Spinal cord (tissue), 10 donors: Measurements from ENCODE around the gene ZMAT3. TPM values are rescaled to one million over a fixed set of nuclear protein-coding genes. Genes with fewer than 3 reads are reported as not detected.

Source experiments
- DNase-seq, 6 donors: peaks; one replicate each; pipeline versions ENCODE4 v3.0.0 to v3.0.0-alpha.2; 2013 to 2015; ENCODE audit warnings: low spot score in 6 of 6, low read depth in 4 of 6
- H3K27ac ChIP-seq: one replicate; pipeline ENCODE4 v1.5.1; 2013; ENCODE audit warnings: low read depth, low read length, control low read depth
- H3K27me3 ChIP-seq: one replicate; pipeline ENCODE4 v1.6.1; 2013; ENCODE audit warnings: low read length; ENCODE audit not compliant: control insufficient read depth, insufficient read depth
- H3K36me3 ChIP-seq: one replicate; pipeline ENCODE4 v1.6.1; 2013; ENCODE audit warnings: low read length; ENCODE audit not compliant: control insufficient read depth, insufficient read depth
- H3K4me1 ChIP-seq: one replicate; pipeline ENCODE4 v1.6.1; 2013; ENCODE audit warnings: low read length; ENCODE audit not compliant: control insufficient read depth, insufficient read depth
- H3K4me3 ChIP-seq: one replicate; pipeline ENCODE4 v1.5.1; 2013; ENCODE audit warnings: low read depth, low read length, control low read depth
- H3K9me3 ChIP-seq: one replicate; pipeline ENCODE4 v1.6.1; 2013; ENCODE audit warnings: low read length; ENCODE audit not compliant: control insufficient read depth, insufficient read depth
- WGBS: methylation state at CpG from one replicate; pipeline ENCODE4 v1.1.5; 2013; ENCODE audit warnings: missing lambda C conversion rate; ENCODE audit not compliant: insufficient coverage; 5-methylcytosine and 5-hydroxymethylcytosine counted together
- polyA plus RNA-seq, 2 donors: library from polyadenylated mRNA; unstranded; fragments of 120-200 nt; gene quantifications; one replicate each; pipeline ENCODE4 v1.2.1, GENCODE V29; 2013; ENCODE audit not compliant: insufficient read length in 2 of 2
- small RNA-seq: library from RNA; depleted of rRNA; stranded (forward); fragments of <200 nt; gene quantifications from one replicate; pipeline ENCODE3, GENCODE V24; 2014; ENCODE audit warnings: low replicate concordance
- total RNA-seq, 2 donors: library from RNA; depleted of rRNA in 1 of 2; stranded (reverse); fragments of 120-200 nt in 1 of 2; fragments of >200 nt in 1 of 2; gene quantifications; one replicate each; pipeline versions ENCODE4 v1.2.3 to v1.2.4, GENCODE V29; 2013 to 2014
- donor health status: healthy.

The ZMAT3 gene
- total and polyA plus RNA-seq, 4 donors: 6.6 to 28.8 (median 18.2) TPM

DNA sequence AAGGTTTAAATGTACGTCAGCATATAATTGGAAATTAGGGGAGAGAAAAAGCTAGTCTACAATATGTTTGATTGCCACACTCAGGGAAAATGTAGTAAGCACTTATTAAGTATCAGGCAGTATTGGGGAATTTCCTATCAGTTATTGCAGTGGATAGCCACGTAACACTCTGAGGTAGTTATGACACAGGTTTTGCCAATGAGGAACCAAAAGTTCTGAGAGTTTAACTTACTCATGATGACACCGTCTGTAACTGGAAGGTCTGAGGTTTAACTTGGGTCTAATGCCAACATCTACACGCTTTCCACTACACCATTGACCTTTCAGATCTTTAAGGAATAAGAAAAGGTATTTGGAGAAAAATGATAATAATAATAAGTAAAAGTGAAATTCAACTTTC lies 89.5 kb downstream of the ZMAT3 start:
- no peaks in the 10 kb centered on the region for H3K27me3 ChIP-seq
- no peaks in the 10 kb centered on the region for H3K4me1 ChIP-seq
- H3K9me3 ChIP-seq: peaks cover 3% of the 10 kb centered on the region
- no peak overlapping the region for H3K27ac ChIP-seq
- WGBS: 89% methylated on average over 1 of the region's 4 CpGs
- H3K4me3 ChIP-seq: no peak overlapping the region
- no peak for DNase-seq
- H3K36me3 ChIP-seq: no peaks in the 10 kb centered on the region

DNA sequence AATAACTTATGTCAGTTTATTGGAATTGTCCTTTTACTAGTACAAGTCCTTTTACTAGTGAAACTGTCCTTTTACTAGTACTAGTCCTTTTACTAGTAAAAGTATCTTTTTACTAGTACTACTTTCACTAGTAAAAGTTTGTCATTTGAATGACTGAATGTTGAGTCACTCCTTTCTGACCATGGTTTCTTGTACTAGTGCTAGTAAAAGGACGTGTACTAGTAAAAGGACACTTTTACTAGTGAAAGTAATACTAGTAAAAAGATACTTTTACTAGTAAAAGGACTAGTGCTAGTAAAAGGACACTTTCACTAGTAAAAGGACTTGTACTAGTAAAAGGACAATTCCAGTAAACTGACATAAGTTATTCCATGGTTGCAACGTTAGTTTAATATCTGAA lies 96.3 kb downstream of the ZMAT3 start:
- H3K9me3 ChIP-seq: peaks cover 4% of the 10 kb centered on the region
- H3K4me3 ChIP-seq: no peak overlapping the region
- no peak for DNase-seq
- no peaks in the 10 kb centered on the region for H3K27me3 ChIP-seq
- no CpG with 5 or more reads among the region's 2 CpGs for WGBS
- no peaks in the 10 kb centered on the region for H3K4me1 ChIP-seq
- H3K36me3 ChIP-seq: no peaks in the 10 kb centered on the region
- H3K27ac ChIP-seq: no peak overlapping the region

DNA sequence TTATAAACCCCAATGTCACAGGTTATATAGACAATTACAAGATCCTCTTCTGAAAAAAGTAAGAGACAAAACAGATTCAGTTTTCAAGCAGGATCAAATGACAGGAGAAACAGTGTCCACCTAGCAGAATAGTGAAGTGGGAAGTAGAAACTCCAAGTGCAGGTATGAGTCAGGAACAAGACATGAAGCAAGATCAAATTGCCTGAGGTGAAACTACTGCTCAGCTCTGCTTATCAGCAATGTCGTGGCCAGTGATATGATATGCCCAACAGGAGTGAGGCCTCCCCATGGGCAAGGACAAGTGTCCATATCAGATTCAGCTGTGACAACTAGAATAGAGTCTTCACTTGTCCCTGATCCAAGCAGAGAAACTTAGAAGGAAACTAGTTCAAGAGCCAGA lies 100.0 kb downstream of the ZMAT3 start:
- H3K9me3 ChIP-seq: peaks cover 4% of the 10 kb centered on the region
- no peaks in the 10 kb centered on the region for H3K36me3 ChIP-seq
- peaks cover 3% of the 10 kb centered on the region for H3K4me1 ChIP-seq
- H3K27me3 ChIP-seq: no peaks in the 10 kb centered on the region
- H3K27ac ChIP-seq: no peak overlapping the region
- no peak for DNase-seq
- 79% methylated on average over 1 of the region's 1 CpG for WGBS
- no peak overlapping the region for H3K4me3 ChIP-seq

DNA sequence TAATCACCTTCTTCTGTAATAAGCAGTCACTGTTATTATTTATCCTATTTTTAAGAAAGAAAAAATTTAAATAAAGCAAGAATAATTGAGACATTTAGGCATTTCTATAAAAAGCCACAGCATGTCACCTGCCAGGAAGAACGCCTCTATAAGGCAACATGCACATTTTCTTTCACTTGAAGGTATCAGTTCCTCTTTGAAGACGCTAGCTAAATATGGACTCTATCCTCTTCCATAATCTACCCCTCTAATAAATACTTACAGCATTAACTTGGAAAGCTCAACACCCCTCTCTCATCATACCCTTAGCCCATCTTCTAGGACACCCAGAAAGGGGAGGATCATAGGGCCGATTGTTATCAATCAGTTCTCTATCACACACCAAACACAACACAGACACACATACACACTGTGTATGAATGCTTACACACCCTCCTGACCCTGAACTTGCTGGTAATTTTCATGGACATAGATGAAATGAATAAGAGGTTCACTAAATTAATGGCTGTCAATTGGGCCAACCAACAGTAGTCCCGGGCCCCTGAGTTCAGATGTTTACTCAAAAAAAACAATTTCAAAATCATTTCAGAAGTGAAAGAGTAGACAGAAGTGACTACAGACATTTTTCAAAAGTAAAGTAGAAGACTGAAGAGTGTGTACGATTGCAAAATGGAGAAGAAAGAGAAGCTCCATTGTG lies 102.5 kb downstream of the ZMAT3 start:
- Histone ChIP-seq H3K36me3 (no peaks in the 10 kb centered on the region), H3K9me3 (peaks cover 4% of the 10 kb centered on the region), H3K4me3 (no peak overlapping the region), H3K27ac (no peak overlapping the region), H3K27me3 (no peaks in the 10 kb centered on the region), H3K4me1 (peaks cover 3% of the 10 kb centered on the region)
- WGBS: 86% methylated on average over 3 of the region's 5 CpGs
- DNase-seq: no peak

Small RNA genes lying within 50 kb of the gene (small RNA-seq; reads per million reads assigned to genes)
- gene RF00019: not detected

Other genes with a start within 250 kb of the ZMAT3 start
- gene PIK3CA, start 76.5 kb upstream of the ZMAT3 start, total RNA-seq: 10 to 100 TPM; 40.3 to 46.4 TPM
- gene PIK3CA, start 76.5 kb upstream of the ZMAT3 start, polyA plus RNA-seq: 10 to 100 TPM; 15.3 to 25.0 TPM
- 1 to 10 TPM; 3.2 to 4.9 TPM for gene KCNMB3, start 179.3 kb upstream of the ZMAT3 start, total RNA-seq
- 1 to 10 TPM; 4.0 to 6.3 TPM for gene KCNMB3, start 179.3 kb upstream of the ZMAT3 start, polyA plus RNA-seq